Femur (tissue), 1 donor: ENCODE data around the gene PRDM15.

Experiments
- DNase-seq: peaks from one replicate; pipeline ENCODE4 v3.0.0-alpha.2; 2017

PRDM15 gene

GRCh38 chr21:41879190-41879998, at the start of gene PRDM15:
Gene PRDM15, minus strand, starts transcription at chr21:41879344. Its CDS starts 18,981 bp downstream, at chr21:41860363.
- DNase-seq = peak; percentile 91

- DNase-seq = no peak
Observed at GRCh38 chr21:41928621-41929220, 49.6 kb upstream of the PRDM15 start.

GRCh38 chr21:41927727-41928409, 48.7 kb upstream of the PRDM15 start:
- no peak for DNase-seq

GRCh38 chr21:41926807-41927171, 47.6 kb upstream of the PRDM15 start:
- no peak for DNase-seq

GRCh38 chr21:41926117-41926806, 47.1 kb upstream of the PRDM15 start:
- DNase-seq = no peak

GRCh38 chr21:41925767-41926116, 46.6 kb upstream of the PRDM15 start:
- no peak for DNase-seq

GRCh38 chr21:41924368-41924754, 45.2 kb upstream of the PRDM15 start:
- no peak for DNase-seq

GRCh38 chr21:41923631-41924367, 44.7 kb upstream of the PRDM15 start:
- DNase-seq = no peak

- no peak for DNase-seq
Observed at GRCh38 chr21:41923186-41923585, 44.0 kb upstream of the PRDM15 start.

- no peak for DNase-seq
Observed at GRCh38 chr21:41921021-41921420, 41.9 kb upstream of the PRDM15 start.

GRCh38 chr21:41920476-41920875, 41.3 kb upstream of the PRDM15 start:
- DNase-seq = no peak

- no peak for DNase-seq
Observed at GRCh38 chr21:41919666-41920398, 40.7 kb upstream of the PRDM15 start.

GRCh38 chr21:41918561-41919358, 39.6 kb upstream of the PRDM15 start:
- no peak for DNase-seq

GRCh38 chr21:41917531-41917930, 38.4 kb upstream of the PRDM15 start:
- DNase-seq = no peak

- DNase-seq = no peak
Observed at GRCh38 chr21:41916888-41917433, 37.8 kb upstream of the PRDM15 start.

- DNase-seq = no peak
Observed at GRCh38 chr21:41914965-41915364, 35.8 kb upstream of the PRDM15 start.

- DNase-seq = no peak
Observed at GRCh38 chr21:41914358-41914757, 35.2 kb upstream of the PRDM15 start.

- DNase-seq = no peak
Observed at GRCh38 chr21:41913230-41913629, 34.1 kb upstream of the PRDM15 start.

- no peak for DNase-seq
Observed at GRCh38 chr21:41908829-41909228, 29.7 kb upstream of the PRDM15 start.

GRCh38 chr21:41907496-41908258, 28.5 kb upstream of the PRDM15 start:
- DNase-seq = no peak
